Panc1 (cell line): Measurements from ENCODE around the gene CACNA1A. TPM values are rescaled to one million over a fixed set of nuclear protein-coding genes. Genes with fewer than 3 reads are reported as not detected.
A peak's percentile ranks its signal among the peaks of the same experiment; 100 is the strongest.
"Not testable (repeated sequence)": the region's sequence is repeated elsewhere in the genome, so short reads cannot be mapped to it uniquely, and the experiment has no call there.

ENCODE experiments used
- ATAC-seq: fragments of 200-7000 bp; cut with Tn5 transposase; 2 replicates; pipeline ENCODE4 v1.9.1; 2020; ENCODE audit warnings: mild to moderate bottlenecking, moderate library complexity
- BruUV-seq: library from RNA; stranded (reverse); fragments of 400-500 nt; replicated peaks from 2 replicates; lab custom pipeline; 2021; lab: Mats Ljungman, UMichigan
- CTCF ChIA-PET: fragments of 300-600 bp; sonication (Branson Sonifier 250); formaldehyde crosslinking; loops from one replicate; lab custom pipeline; 2022; ENCODE audit warnings: antibody characterized with exemption; lab: Charles Lee
- POLR2A ChIA-PET: fragments of 300-600 bp; sonication (Branson Sonifier 250); formaldehyde crosslinking; loops from one replicate; lab custom pipeline; 2022; ENCODE audit warnings: antibody characterized with exemption; lab: Charles Lee
- DNase-seq: peaks from one replicate; pipeline ENCODE4 v3.0.0-alpha.2; 2010; ENCODE audit warnings: low read depth, low spot score
- H3K27ac ChIP-seq: 2 replicates; pipeline ENCODE4 v1.5.1; 2011; ENCODE audit warnings: mild to moderate bottlenecking, low read length, inconsistent platforms
- H3K27me3 ChIP-seq: fragments of 200-500 bp; sonication (Bioruptor generic); 2 replicates; pipeline ENCODE4 v1.6.0; 2014; ENCODE audit warnings: low read length, inconsistent platforms; ENCODE audit not compliant: control insufficient read depth, insufficient read depth
- H3K36me3 ChIP-seq: fragments of 200-500 bp; sonication (Bioruptor generic); 2 replicates; pipeline ENCODE4 v1.5.1; 2014; ENCODE audit warnings: inconsistent platforms, mild to moderate bottlenecking, low read length, moderate library complexity; ENCODE audit not compliant: control insufficient read depth, insufficient read depth
- H3K4me1 ChIP-seq: 2 replicates; pipeline ENCODE4 v1.5.1; 2011; ENCODE audit warnings: inconsistent platforms, mild to moderate bottlenecking, low read length, moderate library complexity; ENCODE audit not compliant: control insufficient read depth, insufficient read depth
- H3K4me3 ChIP-seq, 2 experiments: 2 replicates each; pipeline ENCODE4 v1.5.1; 2011 to 2012; ENCODE audit warnings: low read depth in 2 of 2, low read length in 2 of 2, mild to moderate bottlenecking in 2 of 2, inconsistent platforms in 1 of 2, moderate library complexity in 1 of 2
- H3K9me3 ChIP-seq: fragments of 200-500 bp; sonication (Bioruptor generic); 2 replicates; pipeline ENCODE4 v1.5.1; 2014; ENCODE audit warnings: low read depth, mild to moderate bottlenecking, inconsistent platforms, low read length, moderate library complexity; ENCODE audit not compliant: control insufficient read depth, insufficient read depth
- POLR2AphosphoS5 ChIP-seq: IDR thresholded peaks from 2 replicates; pipeline ENCODE4 v1.6.1; 2012; ENCODE audit warnings: mild to moderate bottlenecking, low read depth, low read length, moderate library complexity
- REST ChIP-seq, 2 experiments: IDR thresholded peaks; 2 replicates each; pipeline ENCODE4 v1.6.1; 2011 to 2012; ENCODE audit warnings: low read depth in 2 of 2, control low read depth in 1 of 2, low read length in 1 of 2, mild to moderate bottlenecking in 1 of 2, moderate library complexity in 1 of 2; ENCODE audit not compliant: insufficient read depth in 1 of 2
- SIN3A ChIP-seq: IDR thresholded peaks from 2 replicates; pipeline ENCODE4 v1.6.1; 2012; ENCODE audit warnings: low read depth, mild to moderate bottlenecking, low read length, moderate library complexity, borderline replicate concordance; ENCODE audit not compliant: insufficient read depth
- TCF7L2 ChIP-seq: IDR thresholded peaks from 2 replicates; pipeline ENCODE4 v1.6.1; 2011; ENCODE audit warnings: mild to moderate bottlenecking, low read depth, low read length, inconsistent platforms
- in situ Hi-C: cut with HindIII; loops from 2 replicates; pipeline ENCODE4 v1.10.0; 2016; ENCODE audit warnings: low sequenced_read_pairs, low pct_unique_long_range_greater_than_20kb
- intact Hi-C: fragments of 100-400 bp; cut with micrococcal nuclease; formaldehyde crosslinking; loops from one replicate; pipeline ENCODE4 v1.10.0; 2022; ENCODE audit not compliant: unreplicated experiment
- total RNA-seq: library from RNA; stranded (reverse); gene quantifications from one replicate; pipeline ENCODE4 v1.2.1, GENCODE V29; 2021; ENCODE audit not compliant: unreplicated experiment
- TF ChIP-seq, protein P1 (sequence below): fragments of 450-650 bp; IDR thresholded peaks from 2 replicates; pipeline ENCODE4 v1.5.1; 2017; ENCODE audit warnings: mild to moderate bottlenecking

The CACNA1A gene
- total RNA-seq, 1 experiment from 2014 or later = 0.51 TPM

GRCh38 chr19:13260883-13261653, 245.2 kb downstream of the CACNA1A start:
- CTCF ChIA-PET = no interaction called here
- ATAC-seq = peak; percentile 69; the same call in 1 of the 2 replicates
- intact Hi-C loops = loop anchor here (5.0 kb wide), 1 partner anchor 284 kb away; no protein-coding TSS in a partner anchor
- Histone ChIP-seq H3K27me3 (no peaks in the 10 kb centered on the region), H3K36me3 (no peaks in the 10 kb centered on the region), H3K4me3 (no peak overlapping the region), H3K27ac (no peak overlapping the region), H3K4me1 (no peaks in the 10 kb centered on the region), H3K9me3 (no peaks in the 10 kb centered on the region; the same call in 1 of the 2 replicates)
- BruUV-seq = no TSS peak
- peak; percentile 82 for DNase-seq
- in situ Hi-C loops = no loop called here
- POLR2A ChIA-PET = no interaction called here
- TF ChIP-seq, protein P1, sequence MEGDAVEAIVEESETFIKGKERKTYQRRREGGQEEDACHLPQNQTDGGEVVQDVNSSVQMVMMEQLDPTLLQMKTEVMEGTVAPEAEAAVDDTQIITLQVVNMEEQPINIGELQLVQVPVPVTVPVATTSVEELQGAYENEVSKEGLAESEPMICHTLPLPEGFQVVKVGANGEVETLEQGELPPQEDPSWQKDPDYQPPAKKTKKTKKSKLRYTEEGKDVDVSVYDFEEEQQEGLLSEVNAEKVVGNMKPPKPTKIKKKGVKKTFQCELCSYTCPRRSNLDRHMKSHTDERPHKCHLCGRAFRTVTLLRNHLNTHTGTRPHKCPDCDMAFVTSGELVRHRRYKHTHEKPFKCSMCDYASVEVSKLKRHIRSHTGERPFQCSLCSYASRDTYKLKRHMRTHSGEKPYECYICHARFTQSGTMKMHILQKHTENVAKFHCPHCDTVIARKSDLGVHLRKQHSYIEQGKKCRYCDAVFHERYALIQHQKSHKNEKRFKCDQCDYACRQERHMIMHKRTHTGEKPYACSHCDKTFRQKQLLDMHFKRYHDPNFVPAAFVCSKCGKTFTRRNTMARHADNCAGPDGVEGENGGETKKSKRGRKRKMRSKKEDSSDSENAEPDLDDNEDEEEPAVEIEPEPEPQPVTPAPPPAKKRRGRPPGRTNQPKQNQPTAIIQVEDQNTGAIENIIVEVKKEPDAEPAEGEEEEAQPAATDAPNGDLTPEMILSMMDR = no peak
- TF ChIP-seq SIN3A = no peak
- TF ChIP-seq REST (IDR thresholded peaks at IDR 0.05; ENCODE audit: insufficient read depth in 1 of 2, low read depth in 2 of 2, low read length in 1 of 2) = no peak
- TF ChIP-seq POLR2AphosphoS5 = no peak
- no peak for TF ChIP-seq TCF7L2

- intact Hi-C loops = no loop called here
- Histone ChIP-seq H3K36me3 (no peaks in the 10 kb centered on the region), H3K27ac (no peak overlapping the region), H3K9me3 (no peaks in the 10 kb centered on the region; the same call in 1 of the 2 replicates), H3K27me3 (no peaks in the 10 kb centered on the region), H3K4me1 (no peaks in the 10 kb centered on the region), H3K4me3 (no peak overlapping the region)
- ChIA-PET CTCF (no interaction called here), POLR2A (no interaction called here)
- DNase-seq (no peak), ATAC-seq (no peak)
- TF ChIP-seq REST (IDR thresholded peaks at IDR 0.05; ENCODE audit: insufficient read depth in 1 of 2, low read depth in 2 of 2, low read length in 1 of 2) (no peak), POLR2AphosphoS5 (no peak), SIN3A (no peak), TCF7L2 (no peak)
- TF ChIP-seq, protein P1 = no peak
- BruUV-seq = no TSS peak
- in situ Hi-C loops = no loop called here
Measured at GRCh38 chr19:13256918-13257317, 249.4 kb downstream of the CACNA1A start.

DNA sequence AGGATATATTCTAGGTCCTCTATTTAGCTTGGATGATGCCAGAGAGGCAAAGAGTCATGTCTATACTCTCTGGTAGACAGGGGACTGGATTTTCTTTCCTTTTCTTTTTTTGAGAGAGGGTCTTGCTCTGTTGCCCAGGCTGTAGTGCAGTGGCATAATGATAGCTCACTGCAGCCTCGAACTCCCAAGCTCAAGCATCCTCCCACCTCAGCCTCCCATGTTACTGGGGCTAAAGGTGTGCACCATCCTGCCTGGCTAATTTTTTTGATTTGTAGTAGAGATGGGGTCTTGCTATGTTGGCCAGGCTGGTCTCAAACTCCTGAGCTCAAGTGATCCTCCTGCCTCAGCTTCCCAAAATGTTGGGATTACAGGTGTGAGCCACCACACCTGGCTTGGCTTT, 249.9 kb downstream of the CACNA1A start:
- BruUV-seq, CTCF ChIA-PET, H3K27ac ChIP-seq, in situ Hi-C loops, H3K4me3 ChIP-seq, H3K4me1 ChIP-seq, H3K36me3 ChIP-seq, POLR2A ChIA-PET, ATAC-seq, DNase-seq, H3K9me3 ChIP-seq, H3K27me3 ChIP-seq, intact Hi-C loops: not testable (repeated sequence)
